ENCODE measurements around the gene TBC1D7. TPM values are rescaled to one million over a fixed set of nuclear protein-coding genes. Genes with fewer than 3 reads are reported as not detected.

Gene TBC1D7
- total RNA-seq, 1 donor from 2014 or later = 27.9 TPM

GRCh38 chr6:13349811-13350506, 21.6 kb upstream of the TBC1D7 start:
- FAIRE-seq (no peak), DNase-seq (ENCODE audit: low read depth) (peak; percentile 73)
- Histone ChIP-seq H3K79me2 (ENCODE audit: insufficient read depth, low read length) (no peaks in the 10 kb centered on the region), H3K9me3 (ENCODE audit: insufficient read depth, low read depth, low read length) (no peaks in the 10 kb centered on the region), H3K27me3 (ENCODE audit: insufficient read depth, low read length) (no peaks in the 10 kb centered on the region), H2AFZ (ENCODE audit: low read depth, low read length) (no peak overlapping the region), H3K9ac (ENCODE audit: low read length) (no peak overlapping the region), H3K36me3 (ENCODE audit: insufficient read depth, low read length) (no peaks in the 10 kb centered on the region), H4K20me1 (ENCODE audit: insufficient read depth, low read length) (no peaks in the 10 kb centered on the region), H3K4me1 (ENCODE audit: insufficient read depth, low read length) (peaks cover 18% of the 10 kb centered on the region), H3K4me2 (ENCODE audit: low read length) (no peak overlapping the region), H3K27ac (ENCODE audit: low read depth, low read length) (no peak overlapping the region), H3K4me3 (ENCODE audit: insufficient read depth, low read depth, low read length) (no peak overlapping the region)
- TF ChIP-seq EZH2 (IDR thresholded peaks at IDR 0.05; ENCODE audit: insufficient read depth, low read length) = no peak
- no peak for TF ChIP-seq CTCF (IDR thresholded peaks at IDR 0.05; ENCODE audit: insufficient read depth, low read depth, low read length)
- Mint-ChIP-seq H3K4me1 (ENCODE audit: low read depth, unreplicated experiment) (peaks cover 32% of the 10 kb centered on the region), H3K9me3 (ENCODE audit: unreplicated experiment) (no peaks in the 10 kb centered on the region), H3K27me3 (ENCODE audit: low read depth, unreplicated experiment) (no peaks in the 10 kb centered on the region), H3K4me3 (ENCODE audit: unreplicated experiment) (peak overlapping the region; percentile 40), H3K36me3 (ENCODE audit: low read depth, unreplicated experiment) (no peaks in the 10 kb centered on the region), H3K27ac (ENCODE audit: unreplicated experiment) (peak overlapping the region; percentile 83)

GRCh38 chr6:13348334-13349113, 20.2 kb upstream of the TBC1D7 start:
- DNase-seq (ENCODE audit: low read depth) = no peak
- Mint-ChIP-seq H3K36me3 (ENCODE audit: low read depth, unreplicated experiment) (no peaks in the 10 kb centered on the region), H3K27ac (ENCODE audit: unreplicated experiment) (no peak overlapping the region), H3K9me3 (ENCODE audit: unreplicated experiment) (no peaks in the 10 kb centered on the region), H3K4me3 (ENCODE audit: unreplicated experiment) (no peak overlapping the region), H3K27me3 (ENCODE audit: low read depth, unreplicated experiment) (peaks cover 2% of the 10 kb centered on the region), H3K4me1 (ENCODE audit: low read depth, unreplicated experiment) (peaks cover 18% of the 10 kb centered on the region)
- no peak for FAIRE-seq
- Histone ChIP-seq H3K79me2 (ENCODE audit: insufficient read depth, low read length) (no peaks in the 10 kb centered on the region), H3K27me3 (ENCODE audit: insufficient read depth, low read length) (no peaks in the 10 kb centered on the region), H3K4me2 (ENCODE audit: low read length) (no peak overlapping the region), H3K9me3 (ENCODE audit: insufficient read depth, low read depth, low read length) (no peaks in the 10 kb centered on the region), H3K9ac (ENCODE audit: low read length) (no peak overlapping the region), H3K4me3 (ENCODE audit: insufficient read depth, low read depth, low read length) (no peak overlapping the region), H3K27ac (ENCODE audit: low read depth, low read length) (no peak overlapping the region), H3K36me3 (ENCODE audit: insufficient read depth, low read length) (no peaks in the 10 kb centered on the region), H2AFZ (ENCODE audit: low read depth, low read length) (no peak overlapping the region), H4K20me1 (ENCODE audit: insufficient read depth, low read length) (no peaks in the 10 kb centered on the region), H3K4me1 (ENCODE audit: insufficient read depth, low read length) (peaks cover 5% of the 10 kb centered on the region)
- TF ChIP-seq EZH2 (IDR thresholded peaks at IDR 0.05; ENCODE audit: insufficient read depth, low read length) = no peak
- no peak for TF ChIP-seq CTCF (IDR thresholded peaks at IDR 0.05; ENCODE audit: insufficient read depth, low read depth, low read length)
